K562 (cell line): Measurements from ENCODE around the gene TUT1. TPM values are rescaled to one million over a fixed set of nuclear protein-coding genes. Genes with fewer than 3 reads are reported as not detected.

Experiments used
- ATF7 ChIP-seq: fragments of 450-650 bp; IDR thresholded peaks from 2 replicates; pipeline ENCODE4 v1.7.1; 2014; ENCODE audit warnings: mild to moderate bottlenecking, moderate library complexity
- KLF6 ChIP-seq: fragments of 250-450 bp; sonication (Bioruptor Pico); IDR thresholded peaks from 2 replicates; pipeline ENCODE4 v1.4.0; 2020; ENCODE audit warnings: mild to moderate bottlenecking, moderate library complexity, borderline replicate concordance
- MIER1 ChIP-seq: fragments of 450-650 bp; IDR thresholded peaks from 2 replicates; pipeline ENCODE4 v1.6.1; 2016; ENCODE audit warnings: antibody characterized with exemption, mild to moderate bottlenecking, low read depth
- MTA3 ChIP-seq: fragments of 450-650 bp; formaldehyde crosslinking; IDR thresholded peaks from 2 replicates; pipeline ENCODE4 v1.6.1; 2017; ENCODE audit warnings: mild to moderate bottlenecking, borderline replicate concordance
- MTF1 ChIP-seq: fragments of 250-450 bp; sonication (Bioruptor Pico); IDR thresholded peaks from 2 replicates; pipeline ENCODE4 v1.9.0; 2021; ENCODE audit warnings: moderate library complexity, mild to moderate bottlenecking, inconsistent platforms, borderline replicate concordance
- NELFE ChIP-seq: IDR thresholded peaks from 2 replicates; pipeline ENCODE4 v1.6.1; 2011; ENCODE audit warnings: mild to moderate bottlenecking; ENCODE audit not compliant: insufficient read depth, insufficient read length
- POLR3A ChIP-seq: IDR thresholded peaks from 2 replicates; pipeline ENCODE4 v1.6.1; 2011; ENCODE audit warnings: borderline replicate concordance, mild to moderate bottlenecking, moderate library complexity; ENCODE audit not compliant: insufficient read length, insufficient read depth; ENCODE audit errors: extremely low read depth
- RBM22 ChIP-seq: fragments of 200-400 bp; formaldehyde crosslinking; IDR thresholded peaks from 2 replicates; pipeline ENCODE4 v1.6.1; 2018; ENCODE audit warnings: low read length, low read depth; ENCODE audit not compliant: poor library complexity, severe bottlenecking
- RFX1 ChIP-seq: fragments of 450-650 bp; IDR thresholded peaks from 2 replicates; pipeline ENCODE4 v1.6.1; 2016; ENCODE audit warnings: mild to moderate bottlenecking, moderate library complexity
- ZFP30 ChIP-seq: fragments of 250-450 bp; sonication (Bioruptor Pico); IDR thresholded peaks from 2 replicates; pipeline ENCODE4 v1.8.0; 2022; ENCODE audit warnings: moderate library complexity, mild to moderate bottlenecking, inconsistent platforms, borderline replicate concordance
- ZNF436 ChIP-seq: fragments of 250-450, 450-650 bp; sonication (Bioruptor Pico); formaldehyde crosslinking; IDR thresholded peaks from 2 replicates; pipeline ENCODE4 v1.7.0; 2020; ENCODE audit warnings: mild to moderate bottlenecking
- polyA plus RNA-seq, 8 experiments: library from polyadenylated mRNA; depleted of rRNA in 4 of 8; stranded (reverse) in 5 of 8; unstranded in 3 of 8; fragments of >200 nt; fragmentation: Nextera tagmentation in 2 of 8; fragmentation: Illumina TruSeq in 1 of 8; extraction: Ambion mirVana in 2 of 8; extraction: Trizol in 1 of 8; gene quantifications; 2 replicates each; pipeline versions ENCODE4 v1.2.1 to v1.2.3, GENCODE V29; 2011 to 2014; ENCODE audit warnings: inconsistent platforms in 1 of 8, missing spikeins in 1 of 8
- total RNA-seq, 7 experiments: library from RNA; depleted of rRNA in 6 of 7; stranded (reverse); fragments of >200 nt in 6 of 7; fragmentation: Illumina TruSeq in 2 of 7; extraction: Trizol in 2 of 7; gene quantifications; 2 replicates each; pipeline versions ENCODE4 v1.2.1 to v1.2.3, GENCODE V29; 2011 to 2021; ENCODE audit warnings: low replicate concordance in 1 of 7
- TF ChIP-seq, protein P1 (sequence below), 2 experiments: fragments of 450-650 bp; formaldehyde crosslinking in 1 of 2; IDR thresholded peaks; 2 replicates each; pipeline versions ENCODE4 v1.4.0 to v1.6.1; 2014 to 2020; ENCODE audit warnings: mild to moderate bottlenecking in 2 of 2, borderline replicate concordance in 1 of 2, low read depth in 1 of 2
- TF ChIP-seq, protein P2 (sequence below): fragments of 200-800 bp; sonication (Bioruptor generic); IDR thresholded peaks from 2 replicates; pipeline ENCODE4 v1.6.1; 2017; ENCODE audit warnings: missing genetic modification characterization, missing compliant biosample characterization

Gene TUT1
- total and polyA plus RNA-seq, 9 of the 15 experiments (the other 6 are each of a cell fraction or from before 2014, with no cell fraction given) = 0.66 to 44.3 (median 15.7) TPM

DNA sequence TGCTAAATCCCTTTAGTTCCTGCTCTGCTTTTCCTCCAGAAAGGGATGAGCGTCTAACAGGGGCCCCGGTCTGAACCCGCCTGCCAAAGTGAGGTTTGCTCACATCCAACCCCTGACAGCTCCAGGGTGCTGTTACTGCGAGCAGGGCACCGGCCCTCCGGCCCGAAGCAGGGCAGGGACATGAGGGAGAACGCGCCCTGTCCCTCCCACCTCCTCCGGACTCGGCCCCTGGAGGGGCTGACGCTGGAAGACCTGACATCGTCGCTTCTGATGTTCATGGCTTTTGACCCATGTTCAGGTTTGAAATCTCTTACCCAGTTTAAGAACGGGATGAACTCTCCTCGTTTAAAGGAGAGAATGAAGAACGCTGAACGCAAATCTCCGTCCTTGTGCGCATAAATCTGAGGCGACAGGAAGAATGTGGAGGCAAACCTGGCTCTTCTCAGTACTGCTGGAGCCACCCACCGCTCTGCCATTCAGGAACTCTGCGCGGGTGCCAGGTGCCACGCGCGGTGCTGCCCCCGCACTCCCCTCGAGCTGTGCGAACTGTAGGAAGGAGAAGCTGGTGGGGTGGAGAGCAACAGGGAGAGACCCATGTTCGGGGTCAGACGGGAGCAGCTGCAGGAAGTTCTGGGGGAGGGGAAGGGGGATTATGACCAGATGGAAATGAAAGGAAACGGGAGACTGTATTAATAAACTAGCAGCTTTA lies 16.8 kb downstream of the TUT1 start (continued):
- TF ChIP-seq ZFP30 (no peak), MTA3 (no peak), ZNF436 (CRISPR knock-in tag) (no peak), POLR3A (no peak), RBM22 (no peak), NELFE (no peak), MIER1 (no peak), MTF1 (CRISPR knock-in tag) (no peak), ATF7 (no peak), KLF6 (CRISPR knock-in tag) (no peak), RFX1 (no peak)
- TF ChIP-seq, protein P1, sequence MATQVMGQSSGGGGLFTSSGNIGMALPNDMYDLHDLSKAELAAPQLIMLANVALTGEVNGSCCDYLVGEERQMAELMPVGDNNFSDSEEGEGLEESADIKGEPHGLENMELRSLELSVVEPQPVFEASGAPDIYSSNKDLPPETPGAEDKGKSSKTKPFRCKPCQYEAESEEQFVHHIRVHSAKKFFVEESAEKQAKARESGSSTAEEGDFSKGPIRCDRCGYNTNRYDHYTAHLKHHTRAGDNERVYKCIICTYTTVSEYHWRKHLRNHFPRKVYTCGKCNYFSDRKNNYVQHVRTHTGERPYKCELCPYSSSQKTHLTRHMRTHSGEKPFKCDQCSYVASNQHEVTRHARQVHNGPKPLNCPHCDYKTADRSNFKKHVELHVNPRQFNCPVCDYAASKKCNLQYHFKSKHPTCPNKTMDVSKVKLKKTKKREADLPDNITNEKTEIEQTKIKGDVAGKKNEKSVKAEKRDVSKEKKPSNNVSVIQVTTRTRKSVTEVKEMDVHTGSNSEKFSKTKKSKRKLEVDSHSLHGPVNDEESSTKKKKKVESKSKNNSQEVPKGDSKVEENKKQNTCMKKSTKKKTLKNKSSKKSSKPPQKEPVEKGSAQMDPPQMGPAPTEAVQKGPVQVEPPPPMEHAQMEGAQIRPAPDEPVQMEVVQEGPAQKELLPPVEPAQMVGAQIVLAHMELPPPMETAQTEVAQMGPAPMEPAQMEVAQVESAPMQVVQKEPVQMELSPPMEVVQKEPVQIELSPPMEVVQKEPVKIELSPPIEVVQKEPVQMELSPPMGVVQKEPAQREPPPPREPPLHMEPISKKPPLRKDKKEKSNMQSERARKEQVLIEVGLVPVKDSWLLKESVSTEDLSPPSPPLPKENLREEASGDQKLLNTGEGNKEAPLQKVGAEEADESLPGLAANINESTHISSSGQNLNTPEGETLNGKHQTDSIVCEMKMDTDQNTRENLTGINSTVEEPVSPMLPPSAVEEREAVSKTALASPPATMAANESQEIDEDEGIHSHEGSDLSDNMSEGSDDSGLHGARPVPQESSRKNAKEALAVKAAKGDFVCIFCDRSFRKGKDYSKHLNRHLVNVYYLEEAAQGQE (IDR thresholded peaks at IDR 0.05; ENCODE audit: borderline replicate concordance) = no peak
- TF ChIP-seq, protein P1 (CRISPR knock-in tag; IDR thresholded peaks at IDR 0.05; ENCODE audit: low read depth) = no peak
- TF ChIP-seq, protein P2, sequence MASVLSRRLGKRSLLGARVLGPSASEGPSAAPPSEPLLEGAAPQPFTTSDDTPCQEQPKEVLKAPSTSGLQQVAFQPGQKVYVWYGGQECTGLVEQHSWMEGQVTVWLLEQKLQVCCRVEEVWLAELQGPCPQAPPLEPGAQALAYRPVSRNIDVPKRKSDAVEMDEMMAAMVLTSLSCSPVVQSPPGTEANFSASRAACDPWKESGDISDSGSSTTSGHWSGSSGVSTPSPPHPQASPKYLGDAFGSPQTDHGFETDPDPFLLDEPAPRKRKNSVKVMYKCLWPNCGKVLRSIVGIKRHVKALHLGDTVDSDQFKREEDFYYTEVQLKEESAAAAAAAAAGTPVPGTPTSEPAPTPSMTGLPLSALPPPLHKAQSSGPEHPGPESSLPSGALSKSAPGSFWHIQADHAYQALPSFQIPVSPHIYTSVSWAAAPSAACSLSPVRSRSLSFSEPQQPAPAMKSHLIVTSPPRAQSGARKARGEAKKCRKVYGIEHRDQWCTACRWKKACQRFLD = no peak
